SKM-1 treated with dmso at 0.1 percent for 144 hours (cell line): ENCODE results near the gene FER.
"Not testable (repeated sequence)": the region's sequence is repeated elsewhere in the genome, so short reads cannot be mapped to it uniquely, and the experiment has no call there.

Source experiments
- DNase-seq: peaks from one replicate; lab custom pipeline; 2025; ENCODE audit not compliant: unreplicated experiment; lab: John Stamatoyannopoulos, UW

FER gene

DNA sequence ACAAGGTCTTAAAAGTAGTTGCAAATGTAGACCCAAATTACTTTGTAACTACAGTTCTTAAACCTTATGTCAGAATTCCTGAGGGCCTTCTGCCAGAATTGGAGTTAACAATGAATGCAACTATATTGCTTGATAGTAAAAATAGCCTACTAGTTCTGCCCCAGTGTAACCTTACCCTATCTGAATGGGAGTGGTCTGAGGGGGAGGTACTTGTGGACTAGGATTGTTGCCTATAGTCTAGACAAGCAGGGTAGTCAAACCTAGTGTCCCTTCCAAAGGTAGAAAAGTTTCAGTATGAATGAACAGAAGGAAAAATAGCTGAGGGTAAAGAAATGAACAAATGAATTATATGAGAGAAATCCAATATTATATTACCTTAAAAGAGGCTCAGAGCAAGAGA, 419.9 kb downstream of the FER start:
- DNase-seq: no peak

DNA sequence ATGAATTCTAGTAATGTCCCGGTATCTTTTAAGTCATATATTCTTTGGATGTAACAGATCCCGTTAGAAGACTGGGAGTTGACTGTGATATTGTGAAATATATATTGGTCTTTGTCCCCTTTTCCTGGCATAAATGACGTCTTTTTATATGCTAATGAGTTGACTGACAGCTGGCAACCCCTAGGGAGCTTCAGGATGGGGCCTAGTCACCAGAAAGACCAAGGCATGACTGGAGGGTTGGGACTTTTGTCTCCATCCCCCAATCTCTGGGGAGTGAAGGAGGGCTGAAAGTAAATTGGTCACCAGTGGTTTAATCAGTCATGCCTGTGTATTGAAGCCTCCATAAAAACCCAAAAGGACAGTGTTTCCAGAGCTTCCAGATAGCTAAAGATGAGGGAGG, 420.5 kb downstream of the FER start:
- DNase-seq: no peak

DNA sequence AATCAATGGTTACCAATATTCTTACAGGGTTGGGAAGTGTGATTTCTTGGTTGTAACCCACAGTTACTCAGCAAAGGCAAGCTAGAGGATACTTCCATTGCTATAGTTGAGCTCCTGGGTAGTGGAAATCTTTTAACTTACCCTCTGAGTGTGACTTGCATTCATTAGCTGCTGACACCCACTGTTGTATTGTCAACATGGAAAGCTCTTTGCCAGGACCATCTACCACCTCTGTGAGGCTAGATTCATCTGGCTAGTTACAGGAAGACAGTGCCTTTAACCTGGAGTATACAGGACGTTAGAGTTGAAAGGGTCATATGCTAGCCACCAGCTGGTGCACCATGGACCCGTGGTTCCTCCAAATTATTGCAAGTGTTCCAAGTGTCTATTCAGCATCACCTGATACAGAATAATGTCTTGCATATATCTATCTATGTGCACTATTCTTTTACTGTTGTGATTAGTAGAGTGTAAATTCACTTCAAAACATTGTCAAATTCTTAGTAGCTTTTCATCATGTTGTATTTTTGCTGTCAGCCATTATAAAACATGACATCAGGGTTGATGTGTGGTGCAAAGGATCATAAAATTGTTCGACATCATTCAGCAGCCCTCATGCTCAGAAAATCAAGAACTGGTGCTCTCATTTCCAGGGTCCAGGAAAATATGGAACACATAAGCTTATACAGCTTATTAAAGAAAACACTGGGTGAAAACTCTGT, 423.1 kb downstream of the FER start:
- DNase-seq: no peak

DNA sequence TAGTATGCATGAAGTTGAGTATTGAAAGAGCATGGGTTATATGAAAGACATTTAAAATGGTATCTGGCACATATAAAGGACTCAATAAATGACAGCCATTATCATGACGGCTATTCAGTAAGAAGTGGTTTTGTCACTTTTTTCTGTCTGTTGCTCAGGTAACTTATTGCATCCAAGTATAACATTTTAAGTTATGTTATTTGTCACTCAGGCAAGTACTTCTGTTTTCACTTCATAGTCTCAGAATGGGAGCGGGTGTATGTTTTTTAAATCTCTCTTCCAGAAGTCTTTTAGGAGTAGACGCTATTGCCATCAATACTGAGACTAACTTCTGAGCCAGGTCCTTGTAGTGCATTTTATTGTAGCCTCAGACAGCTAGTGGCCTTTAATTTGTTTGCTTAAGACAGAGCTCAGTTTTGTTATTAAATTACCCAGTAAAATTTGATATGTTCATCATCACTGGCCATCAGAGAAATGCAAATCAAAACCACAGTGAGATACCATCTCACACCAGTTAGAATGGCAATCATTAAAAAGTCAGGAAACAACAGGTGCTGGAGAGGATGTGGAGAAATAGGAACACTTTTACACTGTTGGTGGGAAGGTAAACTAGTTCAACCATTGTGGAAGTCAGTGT, 423.9 kb downstream of the FER start:
- DNase-seq: not testable (repeated sequence)

DNA sequence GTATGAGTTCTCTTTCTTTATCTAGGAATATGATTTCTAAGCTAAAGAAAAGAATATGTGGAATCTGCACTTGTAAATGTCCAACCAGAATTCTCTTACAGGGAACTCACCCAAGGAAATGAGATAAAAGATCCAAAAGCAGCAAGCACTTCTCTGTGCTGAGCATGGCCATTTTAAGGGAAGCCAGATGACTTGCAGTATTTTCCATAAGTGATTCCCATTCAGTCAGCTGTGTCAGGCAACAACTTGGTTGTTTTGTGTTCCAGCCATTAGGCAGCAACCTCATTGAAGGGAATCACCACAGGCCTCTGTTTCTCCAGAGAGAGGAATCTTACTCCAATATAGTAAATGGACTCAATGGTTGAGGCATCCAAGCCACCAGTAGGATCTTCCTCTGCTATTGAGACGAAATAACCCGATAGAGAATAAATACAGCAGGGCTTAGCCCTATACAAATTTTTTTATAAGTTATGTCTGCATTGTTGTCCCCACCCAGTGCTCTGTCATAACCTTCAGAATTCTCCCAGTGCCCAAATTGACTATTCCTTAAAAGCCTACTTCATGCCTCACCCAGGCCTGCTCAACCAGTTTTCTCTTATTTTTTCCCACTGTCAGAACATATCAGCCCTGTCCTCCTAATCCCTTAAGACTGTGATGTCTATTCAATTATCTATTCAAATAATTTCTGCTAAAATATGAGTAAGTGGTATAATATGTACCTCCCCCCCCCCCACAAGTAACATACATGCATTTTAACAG, 425.5 kb downstream of the FER start:
- no peak for DNase-seq

DNA sequence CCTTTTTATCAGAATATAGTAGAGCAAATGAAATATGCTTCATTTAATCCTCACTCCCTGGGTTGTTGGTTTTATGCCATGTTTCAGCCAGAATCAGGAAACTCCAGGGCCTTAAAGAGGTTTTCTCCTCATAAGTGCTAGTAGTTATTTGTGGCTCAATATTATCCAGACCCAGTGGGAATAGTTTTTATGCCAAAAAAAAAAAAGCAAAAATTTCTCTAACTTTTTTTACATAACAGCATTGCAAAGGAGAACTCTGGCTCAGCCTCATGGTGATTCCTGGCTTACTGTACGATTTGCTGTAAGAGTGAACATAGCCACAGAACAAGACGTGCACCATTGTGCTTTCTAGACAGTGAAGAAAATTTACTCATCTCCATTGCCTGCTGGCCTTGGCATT, 429.5 kb downstream of the FER start:
- no peak for DNase-seq

DNA sequence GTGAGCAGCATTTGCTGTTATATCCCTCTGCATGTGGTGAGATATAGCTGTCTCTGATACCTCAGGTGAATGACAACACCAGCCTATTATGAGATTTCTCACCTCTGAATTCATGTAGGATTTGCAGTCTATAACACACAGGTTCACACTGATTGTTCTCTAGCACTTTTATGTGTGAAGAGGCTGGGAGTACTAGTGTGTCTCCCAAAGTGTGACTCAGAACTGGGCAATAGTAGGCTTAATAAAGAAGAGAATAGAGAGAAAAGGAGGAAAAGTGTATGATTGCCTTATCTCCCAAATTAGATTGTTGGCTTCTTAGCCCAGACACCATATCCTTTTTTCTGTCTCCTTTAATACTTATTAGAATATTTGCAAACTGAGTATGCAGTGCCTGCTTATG, 430.1 kb downstream of the FER start:
- no peak for DNase-seq

DNA sequence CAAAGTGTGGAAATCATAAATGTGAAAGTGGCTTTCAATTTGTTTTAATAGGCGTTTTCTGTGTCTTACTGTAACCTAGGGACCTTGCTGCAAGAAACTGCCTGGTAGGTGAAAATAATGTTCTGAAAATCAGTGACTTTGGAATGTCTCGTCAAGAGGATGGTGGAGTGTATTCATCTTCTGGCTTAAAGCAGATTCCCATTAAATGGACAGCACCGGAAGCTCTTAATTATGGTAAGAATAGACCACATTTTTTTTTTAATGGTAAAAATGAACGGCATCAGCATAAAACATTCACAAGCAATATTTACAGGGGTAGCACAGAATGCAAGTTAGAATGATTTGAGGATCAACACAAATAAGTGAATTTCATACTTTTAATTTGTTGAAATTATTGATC, 433.0 kb downstream of the FER start:
- no peak for DNase-seq

DNA sequence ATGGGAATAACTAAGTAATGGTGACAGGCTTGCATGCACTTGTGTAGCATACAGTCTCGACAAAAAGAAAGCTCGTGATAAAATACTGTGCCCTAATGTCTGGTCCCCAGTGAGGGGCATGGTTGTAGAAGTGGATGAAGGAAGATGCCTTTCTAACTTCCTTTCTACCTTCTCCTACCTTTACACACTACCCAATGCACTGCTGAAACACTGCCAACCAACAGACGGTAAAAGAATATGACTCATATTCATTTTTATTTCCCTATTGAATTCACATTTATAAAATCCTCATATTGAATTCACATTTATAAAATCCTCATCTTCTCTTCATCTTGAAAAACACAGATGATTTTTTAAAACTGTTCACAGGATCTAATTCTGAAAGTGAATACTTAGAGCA, 439.1 kb downstream of the FER start:
- DNase-seq: no peak

DNA sequence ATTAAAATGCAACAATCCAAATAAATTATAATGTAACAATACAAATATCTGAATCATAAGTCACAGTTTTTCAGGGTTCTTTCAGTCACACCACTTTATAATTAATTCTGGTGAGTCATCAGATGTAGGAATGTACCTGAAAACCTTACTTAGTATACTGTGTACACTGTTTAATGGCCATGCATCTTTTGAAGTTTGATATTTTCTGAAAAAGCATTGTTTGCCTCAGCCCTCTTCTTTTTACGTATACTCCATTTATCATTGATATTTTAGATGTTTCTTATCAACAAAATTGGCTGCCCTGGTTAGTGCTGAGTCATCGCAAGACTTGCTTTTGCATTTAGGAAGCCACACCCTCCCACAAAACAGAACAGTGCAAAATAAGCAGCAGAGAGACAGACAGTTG, 443.5 kb downstream of the FER start:
- no peak for DNase-seq

DNA sequence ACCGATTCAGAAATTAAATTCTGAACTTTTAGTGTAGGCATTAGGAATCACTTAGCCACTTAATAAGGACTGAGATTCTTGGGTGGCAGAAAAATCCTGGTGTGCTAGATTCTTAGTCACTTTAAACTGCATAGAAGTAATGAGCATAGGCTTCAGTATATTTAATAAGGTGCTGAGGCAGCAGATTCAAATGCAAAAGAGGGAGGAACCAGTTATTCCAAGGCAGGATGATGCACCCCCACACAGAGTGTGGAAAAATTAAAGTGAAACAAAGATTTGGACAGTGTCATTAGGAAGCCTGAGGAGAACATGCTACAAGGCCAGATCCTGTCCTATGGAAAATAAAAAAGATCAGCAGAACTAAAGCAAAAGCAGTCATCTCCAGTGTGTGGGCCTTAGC, 444.3 kb downstream of the FER start:
- no peak for DNase-seq

DNA sequence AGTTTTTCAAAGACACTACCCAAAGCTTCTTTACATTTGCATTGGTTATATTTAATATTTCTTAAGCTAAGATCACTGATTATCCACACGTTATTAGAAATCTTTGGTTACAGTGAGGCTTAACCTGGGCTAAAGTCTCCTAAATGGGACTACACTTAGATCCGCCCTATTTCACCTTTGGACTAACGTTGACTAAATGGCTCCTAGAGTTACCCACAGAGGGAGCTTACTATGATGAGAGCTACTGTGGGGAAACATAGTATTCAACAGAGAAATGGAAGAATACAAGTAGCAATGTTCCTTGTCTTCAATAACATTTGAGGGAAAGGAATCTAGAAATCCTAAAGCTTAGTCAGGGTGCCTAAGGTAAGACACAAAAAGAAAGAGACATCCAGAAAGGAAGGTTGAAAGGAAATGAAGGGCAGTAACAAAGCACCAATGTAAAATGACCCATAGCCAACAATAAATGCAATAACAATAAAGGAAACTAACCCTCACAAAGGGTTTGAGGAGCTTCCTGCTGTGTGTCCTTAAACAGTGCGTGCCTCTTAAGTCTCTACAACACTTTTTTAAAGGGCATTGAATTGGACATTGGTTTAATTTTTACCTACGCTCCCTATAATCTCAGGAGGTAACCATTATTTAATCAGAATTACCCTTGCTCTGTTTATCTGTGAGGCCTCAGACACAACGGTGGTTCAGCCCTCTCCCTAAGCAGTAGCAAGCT, 445.0 kb downstream of the FER start:
- no peak for DNase-seq

DNA sequence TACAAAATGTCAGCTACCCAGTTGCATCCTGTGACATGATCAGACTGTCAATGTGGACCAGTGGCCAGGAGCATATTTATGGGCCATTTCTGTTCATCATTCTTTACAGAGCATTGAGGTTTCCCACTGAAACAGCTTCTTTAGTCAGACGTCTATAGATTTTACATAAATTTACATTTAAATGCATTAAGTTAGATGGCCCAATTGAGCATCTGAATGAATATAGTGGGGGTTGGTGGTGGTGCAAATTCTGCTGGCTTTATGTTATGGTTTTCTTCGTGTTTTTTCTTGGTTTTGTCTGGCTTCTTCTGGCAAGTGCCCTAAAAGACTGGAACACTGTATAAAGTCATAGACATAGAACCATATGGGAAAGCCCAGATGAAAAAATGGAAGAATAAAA, 448.0 kb downstream of the FER start:
- DNase-seq: no peak

DNA sequence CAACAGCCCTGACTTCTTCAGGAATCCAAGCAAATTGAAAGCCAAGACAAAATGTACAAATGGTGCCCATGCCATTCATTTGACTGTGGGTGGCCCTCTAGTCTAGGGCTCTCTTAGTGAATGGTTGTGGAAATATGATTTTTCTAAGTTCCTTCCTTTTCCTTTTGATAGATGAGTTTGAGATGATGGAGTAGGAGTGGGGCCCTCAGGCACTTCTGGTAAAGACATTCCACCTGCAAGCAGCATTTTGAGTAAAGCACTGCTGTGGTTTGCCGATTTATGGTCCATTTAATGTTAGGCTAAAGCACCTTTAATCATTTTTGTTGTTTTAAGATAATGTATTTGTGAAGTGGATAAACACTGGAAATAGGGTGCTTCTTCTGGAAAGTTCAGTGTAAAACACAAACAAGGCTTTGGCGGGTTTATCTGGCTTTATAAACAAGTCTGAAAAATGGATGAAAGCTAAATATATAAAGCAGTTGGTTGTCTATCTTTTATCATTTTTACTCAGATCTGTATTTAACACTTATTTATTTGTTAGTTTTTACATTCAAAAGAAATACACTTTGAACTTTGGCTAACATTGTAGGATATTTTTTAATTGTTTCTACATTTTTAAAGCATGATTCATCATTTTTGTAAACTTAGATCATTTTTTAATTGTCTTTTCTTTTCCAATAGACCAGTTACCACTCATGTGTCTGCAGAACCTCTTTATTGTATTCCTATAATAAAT, 448.6 kb downstream of the FER start:
- no peak for DNase-seq

DNA sequence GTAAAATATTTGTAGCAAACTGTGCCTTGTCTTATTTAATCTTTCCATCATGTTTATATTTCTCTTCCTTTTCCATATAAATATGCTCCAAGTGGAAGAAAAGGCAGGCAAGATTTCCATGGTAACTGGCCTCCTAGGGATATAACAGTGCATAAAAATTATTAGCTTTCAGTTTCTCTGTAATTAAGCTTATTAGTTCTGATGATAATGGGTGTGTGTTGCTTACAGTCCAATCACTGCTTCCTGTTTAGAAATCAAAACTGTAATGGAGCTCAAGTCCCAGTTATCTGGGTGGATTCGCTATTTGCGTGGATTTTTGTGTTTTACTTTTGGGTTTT, 449.1 kb downstream of the FER start:
- no peak for DNase-seq

DNA sequence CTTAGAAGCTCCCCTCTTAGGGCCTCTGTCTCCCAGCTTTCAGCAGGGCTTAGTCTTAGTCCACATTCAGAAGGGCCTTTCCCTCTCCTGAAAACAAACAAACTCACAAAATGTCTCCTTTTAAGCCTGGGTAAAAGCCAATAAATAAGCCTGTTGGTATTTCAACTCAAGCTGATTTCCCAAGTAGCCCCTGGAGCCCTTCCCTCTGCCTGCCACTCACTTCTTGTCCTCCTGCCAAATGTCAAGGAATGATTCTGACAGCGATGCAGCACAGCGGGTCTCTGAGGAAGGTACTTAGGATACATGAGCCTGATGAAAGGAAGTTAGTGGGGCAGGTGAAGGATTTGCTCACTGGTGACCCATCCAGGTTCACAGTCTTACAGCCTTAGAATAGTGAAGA, 451.6 kb downstream of the FER start:
- DNase-seq: no peak

DNA sequence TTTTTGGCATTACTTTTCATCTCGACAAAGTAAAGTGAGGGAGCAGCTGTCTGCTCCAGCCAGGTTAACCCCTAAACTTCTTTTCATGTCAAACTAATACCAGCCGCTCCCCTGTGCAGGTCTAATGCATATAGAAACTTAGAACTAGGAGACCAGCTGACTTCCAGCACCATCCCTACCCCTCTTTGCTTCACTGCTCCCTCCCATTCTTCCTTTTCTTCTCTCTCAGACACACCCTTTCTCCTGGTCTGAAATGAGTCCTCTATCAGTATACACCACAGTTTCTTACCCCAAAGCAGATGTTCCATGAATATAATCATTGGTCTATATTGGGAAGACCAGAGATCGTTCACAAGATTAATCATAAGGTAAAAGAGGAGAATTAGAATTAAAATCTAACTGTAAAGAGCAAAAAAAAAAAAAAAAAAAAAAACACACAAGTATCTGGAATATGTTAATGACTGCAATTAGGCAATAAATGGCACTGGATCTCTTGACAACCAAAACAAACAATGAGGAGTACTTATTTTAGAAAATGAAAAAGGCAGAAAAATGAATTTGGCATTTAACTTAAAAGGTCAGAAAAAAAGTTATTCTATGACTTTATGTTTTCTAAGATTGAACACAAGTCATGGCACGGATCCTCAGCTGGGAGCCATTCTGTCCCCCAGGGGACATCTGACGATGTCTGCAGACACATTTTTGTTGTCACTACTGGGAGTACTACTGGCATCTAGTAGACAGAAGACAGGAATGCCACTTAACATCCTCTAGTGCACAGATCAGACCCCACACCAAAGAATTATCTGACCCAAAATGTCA, 452.3 kb downstream of the FER start:
- no peak for DNase-seq

DNA sequence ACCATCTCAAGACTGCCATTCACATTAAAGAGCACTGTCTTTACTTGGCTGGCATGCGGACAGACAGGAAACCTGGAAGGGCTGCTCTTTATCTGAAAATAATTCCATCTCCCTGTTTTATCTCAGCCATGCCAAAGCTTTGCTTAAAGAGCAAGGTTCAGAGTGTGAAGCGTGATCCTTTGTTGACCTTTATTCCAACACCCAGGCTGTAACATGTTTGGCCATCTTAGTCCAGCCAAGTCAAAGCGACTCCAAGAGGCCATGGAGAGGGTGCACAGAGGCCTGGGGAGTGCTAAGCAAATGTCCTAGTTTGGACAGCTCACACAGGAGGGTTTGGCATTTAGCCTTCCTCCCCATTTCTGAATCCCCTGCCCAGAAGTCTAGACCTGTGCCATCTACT, 467.3 kb downstream of the FER start:
- DNase-seq: no peak

DNA sequence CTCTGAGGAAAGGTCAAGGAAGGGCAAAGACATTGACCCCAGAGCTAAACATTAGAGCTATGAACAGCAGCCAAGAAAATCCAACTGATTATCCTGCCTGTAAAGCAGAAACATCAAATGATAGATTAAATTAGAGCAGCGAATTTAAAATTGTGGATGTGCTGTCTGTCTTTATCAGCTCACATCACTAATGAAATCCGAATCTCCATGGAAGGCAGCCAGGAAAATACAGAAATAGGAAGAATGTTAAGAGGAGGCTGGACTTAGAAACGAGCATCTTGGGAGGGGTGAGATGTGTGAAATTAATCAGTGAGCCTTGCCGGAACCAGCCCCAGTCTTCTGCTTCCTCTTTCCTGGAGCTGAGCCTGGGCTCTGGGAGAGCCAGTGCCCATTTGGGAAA, 471.1 kb downstream of the FER start:
- no peak for DNase-seq

DNA sequence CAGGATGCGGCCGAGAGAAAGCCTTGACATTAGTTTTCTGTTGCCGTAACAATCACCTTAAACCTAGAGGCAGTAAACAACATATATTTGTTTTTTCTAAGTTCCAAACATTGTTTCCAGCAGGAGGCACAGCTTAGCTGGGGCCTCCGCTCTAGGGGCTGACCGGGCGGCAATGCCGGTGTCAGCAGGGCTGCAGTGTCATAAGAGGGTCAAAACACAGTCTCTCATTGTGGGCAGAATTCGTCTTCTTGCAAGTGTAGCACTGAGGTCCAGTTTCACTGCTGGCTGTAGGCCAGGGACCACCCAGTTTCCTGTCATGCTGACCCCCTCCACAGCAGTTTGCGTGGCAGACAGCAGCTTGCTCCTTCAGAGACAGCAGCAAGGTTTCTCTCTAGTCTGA, 475.8 kb downstream of the FER start:
- DNase-seq: no peak
